ENCODE measurements around the gene STXBP5. TPM values are rescaled to one million over a fixed set of nuclear protein-coding genes. Genes with fewer than 3 reads are reported as not detected.

The STXBP5 gene
- total RNA-seq, 1 experiment from 2014 or later = 11.6 TPM

- no peaks in the 10 kb centered on the region for H3K27me3 Mint-ChIP-seq (ENCODE audit: low read depth)
- Histone ChIP-seq H3K27me3 (ENCODE audit: insufficient read depth, low read length) (no peaks in the 10 kb centered on the region), H3T11ph (ENCODE audit: low read length) (no peak overlapping the region), H2BK20ac (ENCODE audit: low read depth, low read length, poor library complexity, severe bottlenecking) (no peak overlapping the region), H3K4me1 (ENCODE audit: insufficient read depth, low read length) (no peaks in the 10 kb centered on the region), H2BK5ac (ENCODE audit: insufficient read length, low read length) (no peak overlapping the region), H4K20me1 (ENCODE audit: control insufficient read depth, insufficient read depth, insufficient read length) (no peaks in the 10 kb centered on the region), H3K14ac (ENCODE audit: insufficient read depth, low read length) (no peak overlapping the region), H3K18ac (ENCODE audit: insufficient read length, low read depth, low read length) (no peak overlapping the region), H4K91ac (ENCODE audit: insufficient read length, low read depth, low read length) (no peak overlapping the region), H4K5ac (ENCODE audit: insufficient read length, low read depth, low read length) (no peak overlapping the region), H2BK12ac (ENCODE audit: insufficient read length, low read depth, low read length) (no peak overlapping the region), H2BK15ac (ENCODE audit: low read depth, low read length) (no peak overlapping the region), H3K27ac (ENCODE audit: insufficient read length, low read depth, low read length) (no peak overlapping the region), H3K4me2 (ENCODE audit: insufficient read depth, insufficient read length, low read length) (no peak overlapping the region), H3K9ac (ENCODE audit: extremely low read depth, insufficient read length, low read length) (no peak overlapping the region), H2AFZ (ENCODE audit: low read length) (no peak overlapping the region), H3K9me3 (ENCODE audit: control insufficient read depth, low read depth, low read length) (no peaks in the 10 kb centered on the region), H2AK5ac (ENCODE audit: insufficient read length, low read length) (no peak overlapping the region), H3K56ac (ENCODE audit: insufficient read length, low read depth, low read length) (no peak overlapping the region), H3K4ac (ENCODE audit: low read depth, low read length) (no peak overlapping the region), H3K23ac (ENCODE audit: insufficient read length, low read depth, low read length) (no peak overlapping the region), H3K79me1 (ENCODE audit: insufficient read depth, low read depth, low read length, poor library complexity, severe bottlenecking) (no peaks in the 10 kb centered on the region), H4K8ac (replicated peaks; ENCODE audit: insufficient read length, low read depth, low read length) (no peak overlapping the region), H3K79me2 (ENCODE audit: insufficient read depth, low read length) (no peaks in the 10 kb centered on the region), H2BK120ac (ENCODE audit: low read depth, low read length, poor library complexity, severe bottlenecking) (no peak overlapping the region), H3K23me2 (ENCODE audit: insufficient read length, low read depth, low read length, poor library complexity, severe bottlenecking) (no peaks in the 10 kb centered on the region)
- H3K36me3 Mint-ChIP-seq (ENCODE audit: insufficient read depth in 1 of 3, low read depth in 3 of 3) = peaks cover 2 to 13% (median 13%) of the 10 kb centered on the region in 3 experiments; a peak in 5 of 7 replicates
- H3K27ac Mint-ChIP-seq = no peak overlapping the region
- TF ChIP-seq CTCF (conservative IDR thresholded peaks at IDR 0.05) = no peak
- no peaks in the 10 kb centered on the region for H3K9me3 Mint-ChIP-seq
- H3K4me3 Mint-ChIP-seq = no peak overlapping the region
- H3K4me1 Mint-ChIP-seq = no peaks in the 10 kb centered on the region
- DNase-seq = no peak
These were observed 64.0 kb downstream of the STXBP5 start for GRCh38 chr6:147268254-147268653.

Measured in H9 (cell line).